ENCODE data around the gene OXNAD1. TPM values are rescaled to one million over a fixed set of nuclear protein-coding genes. Genes with fewer than 3 reads are reported as not detected.
A peak's percentile ranks its signal among the peaks of the same experiment; 100 is the strongest.

The OXNAD1 gene
- total and polyA plus RNA-seq, 2 of the 13 experiments (the other 11 are each of a cell fraction or from before 2014, with no cell fraction given), result 9.9 to 18.8 TPM

GRCh38 chr3:16264708-16265454 lies at the start of gene OXNAD1, which contains the start of gene DPH3 (continued):
- TF ChIP-seq HMG20B (CRISPR knock-in tag; conservative IDR thresholded peaks at IDR 0.05), result no peak
- TF ChIP-seq ZNF775 (CRISPR knock-in tag; IDR thresholded peaks at IDR 0.05; ENCODE audit: borderline replicate concordance), result no peak; the same call in 1 of the 2 replicates
- TF ChIP-seq ZSCAN5A (CRISPR knock-in tag; IDR thresholded peaks at IDR 0.05; ENCODE audit: borderline replicate concordance), result no peak; the same call in none of the 2 replicates
- TF ChIP-seq ZBTB3 (CRISPR knock-in tag; IDR thresholded peaks at IDR 0.05; ENCODE audit: borderline replicate concordance, low read depth), result no peak
- peak; percentile 64; the same call in 1 of the 2 replicates for TF ChIP-seq UBTF (CRISPR knock-in tag; IDR thresholded peaks at IDR 0.05)
- TF ChIP-seq ZNF672 (CRISPR knock-in tag; IDR thresholded peaks at IDR 0.05), result no peak
- TF ChIP-seq KLF6 (CRISPR knock-in tag; IDR thresholded peaks at IDR 0.05), result no peak
- no peak for TF ChIP-seq ZNF557 (CRISPR knock-in tag; IDR thresholded peaks at IDR 0.05)
- 0 out of 2 replicates have a peak, but pooled peaks have one; percentile 41 for TF ChIP-seq AKAP8 (CRISPR knock-in tag; IDR thresholded peaks at IDR 0.05)
- no peak for TF ChIP-seq ZNF577 (CRISPR knock-in tag; IDR thresholded peaks at IDR 0.05; ENCODE audit: borderline replicate concordance, low read depth)
- TF ChIP-seq KLF16 (CRISPR knock-in tag; IDR thresholded peaks at IDR 0.05), result peak in 1 of 2 experiments; percentile 23; a peak in 1 of 4 replicates
- no peak for TF ChIP-seq MAF1 (CRISPR knock-in tag; IDR thresholded peaks at IDR 0.05; ENCODE audit: borderline replicate concordance)
- no peak for TF ChIP-seq MTA1 (CRISPR knock-in tag; IDR thresholded peaks at IDR 0.05; ENCODE audit: borderline replicate concordance)
- no peak for TF ChIP-seq ZNF550 (CRISPR knock-in tag; IDR thresholded peaks at IDR 0.05; ENCODE audit: borderline replicate concordance)
- no peak for TF ChIP-seq ZNF160 (CRISPR knock-in tag; IDR thresholded peaks at IDR 0.05)
- 0 out of 2 replicates have a peak, but pooled peaks have one; percentile 2 for TF ChIP-seq NFKB2 (CRISPR knock-in tag; IDR thresholded peaks at IDR 0.05; ENCODE audit: borderline replicate concordance)
- TF ChIP-seq ZNF746 (CRISPR knock-in tag; IDR thresholded peaks at IDR 0.05), result no peak
- 0 out of 2 replicates have a peak, but pooled peaks have one; percentile 42 for TF ChIP-seq RNF2 (conservative IDR thresholded peaks at IDR 0.05; ENCODE audit: low read depth)
- no peak for TF ChIP-seq TBL1XR1 (IDR thresholded peaks at IDR 0.05; ENCODE audit: borderline replicate concordance, low read length, partially characterized antibody)
- peak; percentile 89 for TF ChIP-seq HCFC1 (IDR thresholded peaks at IDR 0.05; ENCODE audit: low read depth, low read length)
- 0 out of 2 replicates have a peak, but pooled peaks have one; percentile 46 for TF ChIP-seq ZNF773 (CRISPR knock-in tag; IDR thresholded peaks at IDR 0.05; ENCODE audit: borderline replicate concordance)
- TF ChIP-seq ZEB1 (IDR thresholded peaks at IDR 0.05; ENCODE audit: insufficient replicate concordance, low read depth), result no peak
- TF ChIP-seq HES4 (CRISPR knock-in tag; IDR thresholded peaks at IDR 0.05; ENCODE audit: borderline replicate concordance), result no peak
- no peak for TF ChIP-seq FLYWCH1 (CRISPR knock-in tag; IDR thresholded peaks at IDR 0.05)
- TF ChIP-seq ATF4 (CRISPR knock-in tag; IDR thresholded peaks at IDR 0.05), result peak in 1 of 2 experiments; percentile 69; a peak in 2 of 4 replicates
- TF ChIP-seq TAF1 (CRISPR knock-in tag; IDR thresholded peaks at IDR 0.05), result peak; percentile 92

All from HepG2 (cell line).